Activated CD4-positive, alpha-beta T cell treated with anti-CD3 and anti-CD28 coated beads, Interleukin-2, Interleukin-6, amounts not matched to agents 100 ng/mL and 50 ng/mL, durations not matched to agents 16 hours and 8 hours (primary cell): ENCODE measurements around the gene GMEB2.
"Not testable (repeated sequence)": the region's sequence is repeated elsewhere in the genome, so short reads cannot be mapped to it uniquely, and the experiment has no call there.

Experiments
- DNase-seq: peaks from one replicate; pipeline ENCODE4 v3.0.0-alpha.2; 2020

GMEB2 gene

GRCh38 chr20:63626424-63627128 lies at the start of gene GMEB2:
Gene GMEB2, minus strand, starts transcription at chr20:63627101. Its CDS starts 7,704 bp downstream, at chr20:63619397.
- DNase-seq: peak; percentile 81

GRCh38 chr20:63675681-63676368 lies 48.9 kb upstream of the GMEB2 start:
- no peak for DNase-seq

- DNase-seq: no peak
Measured at GRCh38 chr20:63673951-63674350, 47.0 kb upstream of the GMEB2 start.

- DNase-seq: no peak
Measured at GRCh38 chr20:63672666-63673065, 45.8 kb upstream of the GMEB2 start.

- DNase-seq: not testable (repeated sequence)
Measured at GRCh38 chr20:63671695-63672094, 44.8 kb upstream of the GMEB2 start.

- no peak for DNase-seq
Measured at GRCh38 chr20:63668351-63668750, 41.5 kb upstream of the GMEB2 start.

- no peak for DNase-seq
Measured at GRCh38 chr20:63667858-63668257, 41.0 kb upstream of the GMEB2 start.

GRCh38 chr20:63665708-63666107 lies 38.8 kb upstream of the GMEB2 start:
- no peak for DNase-seq

- no peak for DNase-seq
Measured at GRCh38 chr20:63664861-63665594, 38.1 kb upstream of the GMEB2 start.

GRCh38 chr20:63664143-63664851 lies 37.4 kb upstream of the GMEB2 start:
- DNase-seq: no peak

GRCh38 chr20:63663332-63664066 lies 36.6 kb upstream of the GMEB2 start:
- no peak for DNase-seq

GRCh38 chr20:63662813-63663189 lies 35.9 kb upstream of the GMEB2 start:
- no peak for DNase-seq

GRCh38 chr20:63661959-63662812 lies 35.3 kb upstream of the GMEB2 start:
- no peak for DNase-seq

GRCh38 chr20:63661108-63661507 lies 34.2 kb upstream of the GMEB2 start:
- no peak for DNase-seq

- DNase-seq: no peak
Measured at GRCh38 chr20:63660622-63661021, 33.7 kb upstream of the GMEB2 start.

- not testable (repeated sequence) for DNase-seq
Measured at GRCh38 chr20:63660174-63660573, 33.3 kb upstream of the GMEB2 start.

- no peak for DNase-seq
Measured at GRCh38 chr20:63659370-63659769, 32.5 kb upstream of the GMEB2 start.

GRCh38 chr20:63658749-63659187 lies 31.9 kb upstream of the GMEB2 start:
- peak; percentile 52 for DNase-seq

- DNase-seq: peak; percentile 93
Measured at GRCh38 chr20:63657937-63658748, 31.2 kb upstream of the GMEB2 start, which contains the start of gene RTEL1. Gene RTEL1, plus strand, starts transcription at chr20:63658312. Its CDS starts 1,091 bp downstream, at chr20:63659403.

GRCh38 chr20:63657260-63657936 lies 30.5 kb upstream of the GMEB2 start:
- no peak for DNase-seq
